ENCODE measurements around the gene CHGA.

CHGA gene

GRCh38 chr14:92906420-92906819 is 16.5 kb upstream of the CHGA start:
- no peak for FAIRE-seq

GRCh38 chr14:92906823-92907222 is 16.1 kb upstream of the CHGA start:
- FAIRE-seq: no peak

GRCh38 chr14:92907316-92907911 is 15.5 kb upstream of the CHGA start:
- FAIRE-seq: no peak

- FAIRE-seq: no peak
Measured at GRCh38 chr14:92914087-92914656, 8.8 kb upstream of the CHGA start.

- no peak for FAIRE-seq
Measured at GRCh38 chr14:92916201-92916600, 6.7 kb upstream of the CHGA start.

- peak; percentile 94 for FAIRE-seq
Measured at GRCh38 chr14:92917041-92917940, 5.7 kb upstream of the CHGA start.

- FAIRE-seq: no peak
Measured at GRCh38 chr14:92917956-92918355, 5.0 kb upstream of the CHGA start.

GRCh38 chr14:92920001-92920400 is 2.9 kb upstream of the CHGA start:
- FAIRE-seq: no peak

GRCh38 chr14:92922155-92922735 is 705 bp upstream of the CHGA start:
- peak; percentile 80 for FAIRE-seq

GRCh38 chr14:92923744-92924103 is 774 bp downstream of the CHGA start:
- FAIRE-seq: no peak

- FAIRE-seq: no peak
Measured at GRCh38 chr14:92924247-92924646, 1.3 kb downstream of the CHGA start.

- no peak for FAIRE-seq
Measured at GRCh38 chr14:92925446-92925845, 2.5 kb downstream of the CHGA start.

- no peak for FAIRE-seq
Measured at GRCh38 chr14:92926180-92926845, 3.4 kb downstream of the CHGA start.

- FAIRE-seq: no peak
Measured at GRCh38 chr14:92926931-92927330, 4.0 kb downstream of the CHGA start.

- FAIRE-seq: peak; percentile 5
Measured at GRCh38 chr14:92927349-92928257, 4.7 kb downstream of the CHGA start.

- no peak for FAIRE-seq
Measured at GRCh38 chr14:92928258-92928629, 5.3 kb downstream of the CHGA start.

- no peak for FAIRE-seq
Measured at GRCh38 chr14:92928961-92929688, 6.2 kb downstream of the CHGA start.

GRCh38 chr14:92929689-92930608 is 7.0 kb downstream of the CHGA start:
- no peak for FAIRE-seq

GRCh38 chr14:92930737-92931602 is 8.0 kb downstream of the CHGA start:
- FAIRE-seq: no peak

All from islet of Langerhans (tissue), 1 donor.